SJSA1 (cell line): Measurements from ENCODE around the gene ALPK1. TPM values are rescaled to one million over a fixed set of nuclear protein-coding genes. Genes with fewer than 3 reads are reported as not detected.
"Not testable (repeated sequence)": the region's sequence is repeated elsewhere in the genome, so short reads cannot be mapped to it uniquely, and the experiment has no call there.

ENCODE experiments used
- DNase-seq, 2 experiments: peaks; one replicate each; pipeline ENCODE4 v3.0.0-alpha.2; 2015 to 2020; ENCODE audit warnings: low spot score in 2 of 2, low read depth in 1 of 2
- H3K27ac ChIP-seq: fragments of 250-450 bp; sonication (Bioruptor Pico); 2 replicates; pipeline ENCODE4 v1.5.1; 2020; ENCODE audit warnings: mild to moderate bottlenecking, moderate library complexity
- H3K27me3 ChIP-seq: fragments of 250-450 bp; sonication (Bioruptor Pico); replicated peaks from 2 replicates; pipeline ENCODE4 v1.5.1; 2020; ENCODE audit warnings: mild to moderate bottlenecking, moderate library complexity
- H3K36me3 ChIP-seq: fragments of 250-450 bp; sonication (Bioruptor Pico); 2 replicates; pipeline ENCODE4 v1.5.1; 2020; ENCODE audit warnings: mild to moderate bottlenecking
- H3K4me1 ChIP-seq: fragments of 250-450 bp; sonication (Bioruptor Pico); replicated peaks from 2 replicates; pipeline ENCODE4 v1.6.1; 2021; ENCODE audit warnings: mild to moderate bottlenecking
- H3K4me3 ChIP-seq: fragments of 250-450 bp; sonication (Bioruptor Pico); 2 replicates; pipeline ENCODE4 v1.5.1; 2020; ENCODE audit warnings: mild to moderate bottlenecking
- H3K9me3 ChIP-seq: fragments of 250-450 bp; sonication (Bioruptor Pico); replicated peaks from 2 replicates; pipeline ENCODE4 v1.5.1; 2020; ENCODE audit warnings: mild to moderate bottlenecking
- total RNA-seq: library from RNA; depleted of rRNA; stranded (reverse); fragments of >200 nt; shearing (Covaris generic); gene quantifications from 2 replicates; pipeline ENCODE4 v1.2.3, GENCODE V29; 2014; rRNA removed

The ALPK1 gene
- total RNA-seq, 1 experiment from 2014 or later = 9.6 TPM

DNA sequence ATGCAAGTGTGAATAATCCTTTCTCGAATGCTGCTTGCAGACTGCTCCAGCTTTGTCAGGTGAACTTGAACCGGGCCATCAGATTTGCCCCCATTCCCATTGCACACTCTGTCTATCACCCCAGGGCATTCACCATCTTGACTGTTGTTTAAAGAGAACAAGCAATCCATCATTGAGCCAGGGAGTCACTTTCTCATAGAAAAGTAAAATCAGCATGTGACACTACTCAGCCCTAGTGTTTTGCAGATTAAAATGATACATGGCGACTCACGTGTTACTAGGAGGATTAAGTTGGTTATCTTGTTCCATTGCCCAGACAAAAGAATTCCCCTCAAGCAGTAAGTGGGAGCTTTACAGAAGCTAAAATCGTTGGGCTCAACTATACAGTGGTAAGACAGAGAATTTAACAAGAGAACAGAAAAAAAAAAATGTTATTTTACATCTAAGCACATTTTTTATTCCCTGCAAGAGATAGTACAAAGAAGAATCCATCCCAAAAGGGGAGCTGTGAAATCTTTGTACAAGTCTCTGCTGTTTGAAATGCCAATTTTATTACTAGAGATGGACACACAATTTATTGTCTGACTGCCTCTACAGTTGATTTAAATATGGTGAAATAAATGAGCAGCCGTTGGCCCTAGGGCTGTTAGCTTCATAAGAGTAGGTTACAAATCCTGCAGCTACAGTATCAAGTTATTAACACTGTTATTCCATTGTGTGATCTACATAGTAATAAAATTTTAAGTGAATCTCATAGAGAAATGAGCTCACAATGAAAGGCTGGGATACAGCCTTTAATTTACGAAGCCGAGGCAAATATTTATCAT lies 151.3 kb downstream of the ALPK1 start:
- H3K4me3 ChIP-seq = no peak overlapping the region
- H3K27ac ChIP-seq = no peak overlapping the region
- H3K27me3 ChIP-seq = no peaks in the 10 kb centered on the region
- H3K4me1 ChIP-seq = no peaks in the 10 kb centered on the region
- H3K36me3 ChIP-seq = no peaks in the 10 kb centered on the region
- no peaks in the 10 kb centered on the region for H3K9me3 ChIP-seq
- DNase-seq = no peak

DNA sequence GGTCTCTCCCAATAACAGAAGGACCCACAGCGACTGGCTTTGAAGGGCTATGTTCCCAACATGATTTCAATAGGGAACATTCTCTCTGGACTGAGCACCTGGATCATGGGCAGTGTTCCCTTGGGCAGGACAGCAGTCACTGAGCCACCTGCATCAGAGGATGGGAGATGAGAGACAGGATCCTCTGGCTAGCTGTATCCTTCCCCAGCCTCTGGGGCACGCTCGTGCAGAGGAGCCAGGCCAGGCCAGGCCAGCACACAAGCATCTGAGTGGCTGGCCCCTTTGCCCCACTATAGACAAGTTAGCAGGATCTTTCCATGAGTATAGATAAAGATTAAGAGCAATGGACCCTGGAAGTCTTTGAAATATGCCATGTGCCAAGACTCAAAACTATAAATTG lies 152.5 kb downstream of the ALPK1 start:
- no peaks in the 10 kb centered on the region for H3K4me1 ChIP-seq
- H3K9me3 ChIP-seq = no peaks in the 10 kb centered on the region
- no peaks in the 10 kb centered on the region for H3K36me3 ChIP-seq
- DNase-seq = no peak
- no peak overlapping the region for H3K4me3 ChIP-seq
- H3K27ac ChIP-seq = no peak overlapping the region
- no peaks in the 10 kb centered on the region for H3K27me3 ChIP-seq

GRCh38 chr4:112451104-112451503 lies 153.9 kb downstream of the ALPK1 start:
- Histone ChIP-seq H3K36me3 (no peaks in the 10 kb centered on the region), H3K4me3 (no peak overlapping the region), H3K9me3 (no peaks in the 10 kb centered on the region), H3K27ac (no peak overlapping the region), H3K27me3 (no peaks in the 10 kb centered on the region), H3K4me1 (no peaks in the 10 kb centered on the region)
- DNase-seq = no peak

DNA sequence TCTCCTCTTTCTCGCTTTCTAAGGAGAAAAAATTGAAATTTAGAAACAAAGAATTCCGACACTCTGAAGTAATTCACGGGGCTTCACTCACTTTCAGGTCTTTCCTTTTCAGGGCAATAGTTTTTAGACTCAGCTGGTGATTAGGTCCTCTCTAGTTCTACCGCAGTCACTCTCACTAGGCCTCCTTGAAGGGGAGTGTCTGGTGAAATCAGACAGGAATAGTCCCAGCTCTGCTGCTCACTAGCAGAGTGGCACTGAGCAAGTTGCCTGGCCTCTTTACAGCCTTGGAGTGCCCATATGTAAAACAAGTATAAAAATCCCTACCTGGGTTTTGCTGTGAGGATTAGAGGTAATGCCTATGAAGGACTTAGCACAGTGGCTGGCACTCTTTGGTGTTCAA lies 154.7 kb downstream of the ALPK1 start:
- no peak overlapping the region for H3K27ac ChIP-seq
- DNase-seq = no peak
- H3K4me3 ChIP-seq = no peak overlapping the region
- H3K4me1 ChIP-seq = no peaks in the 10 kb centered on the region
- no peaks in the 10 kb centered on the region for H3K27me3 ChIP-seq
- H3K9me3 ChIP-seq = no peaks in the 10 kb centered on the region
- H3K36me3 ChIP-seq = no peaks in the 10 kb centered on the region

GRCh38 chr4:112453321-112453720 lies 156.2 kb downstream of the ALPK1 start:
- no peaks in the 10 kb centered on the region for H3K27me3 ChIP-seq
- DNase-seq = no peak
- H3K36me3 ChIP-seq = no peaks in the 10 kb centered on the region
- no peaks in the 10 kb centered on the region for H3K9me3 ChIP-seq
- H3K27ac ChIP-seq = no peak overlapping the region
- H3K4me3 ChIP-seq = no peak overlapping the region
- H3K4me1 ChIP-seq = no peaks in the 10 kb centered on the region

DNA sequence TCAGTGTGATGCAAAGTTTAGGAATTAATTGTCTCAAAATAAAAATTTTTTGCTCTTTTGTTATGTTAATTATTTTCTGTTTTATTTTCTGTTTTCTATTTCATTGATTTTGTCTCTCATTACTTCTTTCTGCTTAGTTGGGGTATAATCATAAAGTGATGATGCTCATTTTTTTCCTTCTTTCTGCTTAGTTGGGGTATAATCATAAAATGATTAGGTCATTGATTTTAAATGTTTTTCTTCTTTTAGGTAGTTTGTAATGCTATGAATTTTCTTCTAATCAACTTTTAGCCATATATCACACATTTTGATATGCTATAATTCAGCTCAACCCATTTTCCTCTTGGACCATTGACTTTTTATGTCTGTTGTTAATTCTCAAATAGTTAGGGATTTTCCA lies 175.1 kb downstream of the ALPK1 start:
- H3K4me1 ChIP-seq = no peaks in the 10 kb centered on the region
- H3K4me3 ChIP-seq = no peak overlapping the region
- no peak overlapping the region for H3K27ac ChIP-seq
- no peaks in the 10 kb centered on the region for H3K9me3 ChIP-seq
- DNase-seq = no peak
- H3K36me3 ChIP-seq = no peaks in the 10 kb centered on the region
- no peaks in the 10 kb centered on the region for H3K27me3 ChIP-seq

DNA sequence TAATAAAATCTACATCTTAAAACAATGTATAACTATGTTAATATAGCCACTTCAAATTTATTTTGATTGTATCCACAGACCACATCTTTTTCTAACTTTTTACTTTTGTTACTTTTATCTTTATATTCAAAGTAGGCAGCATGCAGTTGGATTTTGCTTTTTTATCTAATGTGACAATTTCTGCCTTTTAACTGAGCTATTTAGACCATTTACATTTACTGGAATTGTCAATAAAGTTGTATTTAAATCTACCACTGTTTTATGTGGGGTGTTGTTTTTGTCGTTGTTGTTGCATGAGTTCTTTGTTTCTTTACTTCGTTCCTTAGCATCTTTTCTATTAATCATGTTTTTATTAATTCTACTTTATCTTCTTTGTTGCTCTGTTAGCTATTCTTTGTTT lies 176.8 kb downstream of the ALPK1 start:
- Histone ChIP-seq H3K4me3 (no peak overlapping the region), H3K27ac (no peak overlapping the region), H3K36me3 (no peaks in the 10 kb centered on the region), H3K27me3 (no peaks in the 10 kb centered on the region), H3K9me3 (no peaks in the 10 kb centered on the region), H3K4me1 (no peaks in the 10 kb centered on the region)
- no peak for DNase-seq

- no peak overlapping the region for H3K27ac ChIP-seq
- no peaks in the 10 kb centered on the region for H3K27me3 ChIP-seq
- H3K4me1 ChIP-seq = no peaks in the 10 kb centered on the region
- no peak overlapping the region for H3K4me3 ChIP-seq
- no peaks in the 10 kb centered on the region for H3K36me3 ChIP-seq
- peaks cover 3% of the 10 kb centered on the region; the same call in 1 of the 2 replicates for H3K9me3 ChIP-seq
- DNase-seq = no peak
Measured at GRCh38 chr4:112485930-112486329, 188.8 kb downstream of the ALPK1 start.

DNA sequence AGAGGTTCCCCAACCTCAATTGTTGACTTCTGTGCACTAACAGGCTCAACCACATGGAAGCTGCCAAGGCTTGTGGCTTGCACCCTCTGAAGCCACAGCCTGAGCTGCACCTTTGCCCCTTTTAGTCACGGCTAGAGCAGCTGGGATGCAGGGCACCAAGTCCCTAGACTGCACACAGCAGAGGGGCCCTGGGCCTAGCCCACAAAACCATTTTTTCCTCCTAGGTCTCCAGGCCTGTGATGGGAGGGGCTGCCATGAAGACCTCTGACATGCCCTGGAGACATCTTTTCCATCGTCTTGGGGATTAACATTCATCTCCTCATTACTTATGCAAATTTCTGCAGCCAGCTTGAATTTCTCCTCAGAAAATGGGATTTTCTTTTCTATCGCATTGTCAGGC lies 193.6 kb downstream of the ALPK1 start:
- H3K27me3 ChIP-seq, H3K4me3 ChIP-seq, H3K9me3 ChIP-seq: not testable (repeated sequence)

More for the DNA sequence above, 193.6 kb downstream of the ALPK1 start:
- H3K4me1 ChIP-seq, DNase-seq, H3K27ac ChIP-seq, H3K36me3 ChIP-seq: not testable (repeated sequence)

Other genes starting within 250 kb of the ALPK1 start
- 1.4 and 2.1 TPM in 2 replicates for gene FAM241A, start 151.9 kb upstream of the ALPK1 start, total RNA-seq
- gene AP1AR, start 65.6 kb upstream of the ALPK1 start, total RNA-seq = 35.3 and 38.9 TPM in 2 replicates
- 22.3 and 39.4 TPM in 2 replicates for gene TIFA, start 11.5 kb upstream of the ALPK1 start, total RNA-seq
- 0.03 TPM in 1 of 2 replicates, not detected in the other for gene NEUROG2, start 218.8 kb downstream of the ALPK1 start, total RNA-seq